ENCODE results near the gene WSCD2. TPM values are rescaled to one million over a fixed set of nuclear protein-coding genes. Genes with fewer than 3 reads are reported as not detected.

WSCD2 gene
- total RNA-seq, 4 donors from 2014 or later, result 0.13 to 4.6 (median 0.29) TPM

DNA sequence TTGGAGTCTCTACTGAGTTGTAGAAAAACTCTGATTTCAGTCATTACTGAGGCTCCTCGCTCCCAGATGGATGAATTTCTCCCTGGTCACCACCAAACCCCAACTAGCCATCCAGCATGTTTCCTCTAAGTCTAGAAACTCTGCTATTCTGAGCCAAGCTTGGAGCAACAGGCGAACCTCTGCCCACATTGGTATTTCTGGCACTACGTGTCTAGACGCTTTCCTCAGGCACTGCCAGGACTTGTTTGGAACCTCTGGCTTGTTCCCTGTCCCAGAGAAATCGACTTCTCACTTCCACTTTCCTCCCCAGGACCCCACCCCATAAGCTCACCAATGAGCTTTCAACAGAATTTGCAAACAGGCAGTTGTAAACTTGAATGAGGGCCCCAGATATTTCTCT lies 27.6 kb downstream of the WSCD2 start:
- Histone ChIP-seq H3K27me3 (peaks cover 7% of the 10 kb centered on the region), H3K4me1 (peaks cover 8% of the 10 kb centered on the region), H3K4me3 (no peak overlapping the region), H3K9me3 (no peaks in the 10 kb centered on the region), H3K36me3 (no peaks in the 10 kb centered on the region), H3K27ac (no peak overlapping the region)
- 24% methylated on average over 5 of the region's 5 CpGs for WGBS
- no peak for DNase-seq (ENCODE audit: low spot score in 2 of 2)
- TF ChIP-seq POLR2AphosphoS5 (IDR thresholded peaks at IDR 0.05) (no peak), EP300 (IDR thresholded peaks at IDR 0.05) (no peak), POLR2A (IDR thresholded peaks at IDR 0.05) (no peak)
- TF ChIP-seq, protein P1, sequence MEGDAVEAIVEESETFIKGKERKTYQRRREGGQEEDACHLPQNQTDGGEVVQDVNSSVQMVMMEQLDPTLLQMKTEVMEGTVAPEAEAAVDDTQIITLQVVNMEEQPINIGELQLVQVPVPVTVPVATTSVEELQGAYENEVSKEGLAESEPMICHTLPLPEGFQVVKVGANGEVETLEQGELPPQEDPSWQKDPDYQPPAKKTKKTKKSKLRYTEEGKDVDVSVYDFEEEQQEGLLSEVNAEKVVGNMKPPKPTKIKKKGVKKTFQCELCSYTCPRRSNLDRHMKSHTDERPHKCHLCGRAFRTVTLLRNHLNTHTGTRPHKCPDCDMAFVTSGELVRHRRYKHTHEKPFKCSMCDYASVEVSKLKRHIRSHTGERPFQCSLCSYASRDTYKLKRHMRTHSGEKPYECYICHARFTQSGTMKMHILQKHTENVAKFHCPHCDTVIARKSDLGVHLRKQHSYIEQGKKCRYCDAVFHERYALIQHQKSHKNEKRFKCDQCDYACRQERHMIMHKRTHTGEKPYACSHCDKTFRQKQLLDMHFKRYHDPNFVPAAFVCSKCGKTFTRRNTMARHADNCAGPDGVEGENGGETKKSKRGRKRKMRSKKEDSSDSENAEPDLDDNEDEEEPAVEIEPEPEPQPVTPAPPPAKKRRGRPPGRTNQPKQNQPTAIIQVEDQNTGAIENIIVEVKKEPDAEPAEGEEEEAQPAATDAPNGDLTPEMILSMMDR (IDR thresholded peaks at IDR 0.05), result no peak

- Histone ChIP-seq H3K36me3 (no peaks in the 10 kb centered on the region), H3K27me3 (peaks cover 7% of the 10 kb centered on the region), H3K27ac (no peak overlapping the region), H3K9me3 (no peaks in the 10 kb centered on the region), H3K4me3 (no peak overlapping the region), H3K4me1 (peaks cover 8% of the 10 kb centered on the region)
- 84% methylated on average over 5 of the region's 8 CpGs for WGBS
- no peak for DNase-seq (ENCODE audit: low spot score in 2 of 2)
- no peak for TF ChIP-seq EP300 (IDR thresholded peaks at IDR 0.05)
- TF ChIP-seq, protein P1 (IDR thresholded peaks at IDR 0.05), result no peak
- TF ChIP-seq POLR2AphosphoS5 (IDR thresholded peaks at IDR 0.05), result no peak
- TF ChIP-seq POLR2A (IDR thresholded peaks at IDR 0.05), result no peak
These were observed 28.9 kb downstream of the WSCD2 start for GRCh38 chr12:108157870-108158459.

GRCh38 chr12:108162207-108162606 lies 33.1 kb downstream of the WSCD2 start:
- Histone ChIP-seq H3K36me3 (no peaks in the 10 kb centered on the region), H3K4me1 (no peaks in the 10 kb centered on the region), H3K4me3 (no peak overlapping the region), H3K9me3 (no peaks in the 10 kb centered on the region), H3K27ac (no peak overlapping the region), H3K27me3 (peaks cover 4% of the 10 kb centered on the region)
- DNase-seq (ENCODE audit: low spot score in 2 of 2), result no peak
- 60% methylated on average over 4 of the region's 4 CpGs for WGBS
- TF ChIP-seq POLR2A (IDR thresholded peaks at IDR 0.05), result no peak
- no peak for TF ChIP-seq EP300 (IDR thresholded peaks at IDR 0.05)
- TF ChIP-seq, protein P1 (IDR thresholded peaks at IDR 0.05), result no peak

- Histone ChIP-seq H3K27me3 (peaks cover 5% of the 10 kb centered on the region), H3K27ac (no peak overlapping the region), H3K4me3 (no peak overlapping the region), H3K4me1 (no peaks in the 10 kb centered on the region), H3K36me3 (no peaks in the 10 kb centered on the region), H3K9me3 (no peaks in the 10 kb centered on the region)
- TF ChIP-seq, protein P1 (IDR thresholded peaks at IDR 0.05), result no peak
- TF ChIP-seq POLR2AphosphoS5 (IDR thresholded peaks at IDR 0.05), result no peak
- TF ChIP-seq POLR2A (IDR thresholded peaks at IDR 0.05), result no peak
- no peak for TF ChIP-seq EP300 (IDR thresholded peaks at IDR 0.05)
- DNase-seq (ENCODE audit: low spot score in 2 of 2), result no peak
- WGBS, result 73% methylated on average over 5 of the region's 5 CpGs
These were observed 37.4 kb downstream of the WSCD2 start for GRCh38 chr12:108166505-108166904.

DNA sequence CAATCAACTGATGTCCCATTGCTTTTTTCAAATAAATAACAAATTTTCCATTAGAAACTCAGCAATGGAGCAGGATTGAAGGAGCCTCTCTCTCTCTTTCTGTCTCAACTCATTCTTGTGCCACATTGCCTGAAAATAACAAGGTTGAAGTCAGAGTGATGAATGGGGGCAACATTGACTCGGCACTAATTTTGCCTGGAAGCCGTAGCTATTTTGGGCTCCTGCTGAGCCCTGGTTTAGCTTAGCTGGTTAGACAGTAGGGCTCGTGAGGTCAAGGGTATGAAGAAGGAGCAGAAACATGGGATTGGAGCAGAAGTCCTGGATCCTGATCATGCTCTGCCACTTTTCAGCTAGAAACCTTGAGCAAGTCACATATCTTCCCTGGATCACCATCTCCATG lies 38.9 kb downstream of the WSCD2 start:
- Histone ChIP-seq H3K36me3 (no peaks in the 10 kb centered on the region), H3K27me3 (peaks cover 5% of the 10 kb centered on the region), H3K9me3 (no peaks in the 10 kb centered on the region), H3K4me3 (no peak overlapping the region), H3K4me1 (no peaks in the 10 kb centered on the region), H3K27ac (no peak overlapping the region)
- DNase-seq (ENCODE audit: low spot score in 2 of 2), result no peak
- TF ChIP-seq EP300 (IDR thresholded peaks at IDR 0.05) (no peak), POLR2A (IDR thresholded peaks at IDR 0.05) (no peak), POLR2AphosphoS5 (IDR thresholded peaks at IDR 0.05) (no peak)
- TF ChIP-seq, protein P1 (IDR thresholded peaks at IDR 0.05), result no peak
- WGBS, result 44% methylated on average over 3 of the region's 3 CpGs
